T-cell (primary cell): ENCODE results near the gene PLEKHH2. TPM values are rescaled to one million over a fixed set of nuclear protein-coding genes. Genes with fewer than 3 reads are reported as not detected.
"Not testable (repeated sequence)": the region's sequence is repeated elsewhere in the genome, so short reads cannot be mapped to it uniquely, and the experiment has no call there.

ENCODE experiments used
- ATAC-seq, 4 experiments: fragments of 200-7000 bp in 3 of 4; fragments of 150-1000 bp in 1 of 4; cut with Tn5 transposase; replicated peaks in 1 of 4; 1 replicate in 3 of 4; 2 replicates in 1 of 4; pipeline ENCODE4 v1.10.0; 2021; ENCODE audit warnings: moderate library complexity in 3 of 4, mild to moderate bottlenecking in 2 of 4, moderate number of reproducible peaks in 1 of 4
- CTCF ChIA-PET, 2 donors: fragments of 300-600 bp; sonication (Branson Sonifier 250); formaldehyde crosslinking; loops; one replicate each; lab custom pipeline; 2022; ENCODE audit warnings: antibody characterized with exemption in 2 of 2; lab: Charles Lee
- POLR2A ChIA-PET, 2 donors: fragments of 300-600 bp; sonication (Branson Sonifier 250); formaldehyde crosslinking; loops; one replicate each; lab custom pipeline; 2022; ENCODE audit warnings: antibody characterized with exemption in 2 of 2; lab: Charles Lee
- DNase-seq, 35 experiments: peaks; one replicate each; pipeline versions ENCODE4 v3.0.0 to v3.0.0-alpha.2; 2013 to 2023
- H3K27ac ChIP-seq: one replicate; pipeline ENCODE4 v1.5.1; 2013; ENCODE audit warnings: low read length
- H3K27me3 ChIP-seq, 2 experiments: replicated peaks in 1 of 2; 1 replicate in 1 of 2; 2 replicates in 1 of 2; pipeline versions ENCODE4 v1.6.1 to v1.7.0; 2013; ENCODE audit warnings: low read length in 1 of 2, mixed read lengths in 1 of 2; ENCODE audit not compliant: control insufficient read depth in 2 of 2, insufficient read depth in 2 of 2; ENCODE audit errors: extremely low read depth in 1 of 2
- H3K36me3 ChIP-seq, 2 donors: 1 replicate in 1 of 2; 2 replicates in 1 of 2; pipeline versions ENCODE4 v1.6.1 to v1.7.0; 2013; ENCODE audit warnings: low read length in 1 of 2; ENCODE audit not compliant: control insufficient read depth in 2 of 2, insufficient read depth in 1 of 2; ENCODE audit errors: extremely low read depth in 1 of 2
- H3K4me1 ChIP-seq, 2 experiments: 1 replicate in 1 of 2; 2 replicates in 1 of 2; pipeline versions ENCODE4 v1.6.1 to v1.7.0; 2013; ENCODE audit warnings: low read length in 2 of 2, mixed read lengths in 1 of 2; ENCODE audit not compliant: insufficient read depth in 2 of 2, control insufficient read depth in 1 of 2; ENCODE audit errors: extremely low read depth in 1 of 2
- H3K4me3 ChIP-seq, 2 donors: 1 replicate in 1 of 2; 2 replicates in 1 of 2; pipeline versions ENCODE4 v1.5.1 to v1.7.0; 2013; ENCODE audit warnings: mild to moderate bottlenecking in 2 of 2, low read length in 1 of 2, moderate library complexity in 1 of 2; ENCODE audit not compliant: control insufficient read depth in 1 of 2; ENCODE audit errors: extremely low read depth in 1 of 2
- H3K9me3 ChIP-seq: 2 replicates; pipeline ENCODE4 v1.7.0; 2013
- H3K27ac Mint-ChIP-seq, 2 donors: one replicate each; pipeline ENCODE4 v1.8.0; 2020 to 2021; ENCODE audit warnings: mild to moderate bottlenecking in 2 of 2, mixed read lengths in 2 of 2
- H3K27me3 Mint-ChIP-seq, 2 donors: one replicate each; pipeline ENCODE4 v1.8.0; 2021 to 2022; ENCODE audit warnings: mixed read lengths in 2 of 2
- H3K36me3 Mint-ChIP-seq: one replicate; pipeline ENCODE4 v1.8.0; 2021; ENCODE audit warnings: mixed read lengths
- H3K4me1 Mint-ChIP-seq, 3 donors: one replicate each; pipeline ENCODE4 v1.8.0; 2020 to 2022; ENCODE audit warnings: mixed read lengths in 3 of 3, mild to moderate bottlenecking in 1 of 3
- H3K4me3 Mint-ChIP-seq, 3 donors: one replicate each; pipeline ENCODE4 v1.8.0; 2020 to 2022; ENCODE audit warnings: mild to moderate bottlenecking in 3 of 3, mixed read lengths in 3 of 3, moderate library complexity in 3 of 3
- H3K9me3 Mint-ChIP-seq, 3 donors: one replicate each; pipeline ENCODE4 v1.8.0; 2020 to 2022; ENCODE audit warnings: mixed read lengths in 3 of 3
- WGBS: methylation state at CpG from one replicate; pipeline ENCODE4 v1.1.5; 2013; ENCODE audit warnings: missing lambda C conversion rate; ENCODE audit not compliant: insufficient coverage; 5-methylcytosine and 5-hydroxymethylcytosine counted together
- total RNA-seq, 35 experiments: library from RNA in 6 of 35; stranded (reverse) in 6 of 35; fragments of 120-200 nt in 1 of 35; gene quantifications; one replicate each; pipeline versions ENCODE4 v1.2.1 to v1.2.4 and lab custom pipeline; 2013 to 2026

Gene PLEKHH2
- total RNA-seq, 5 donors from 2014 or later (not counting 1 experiment from before 2014, with no cell fraction given) = 0.96 to 3.1 (median 2.2) TPM

DNA sequence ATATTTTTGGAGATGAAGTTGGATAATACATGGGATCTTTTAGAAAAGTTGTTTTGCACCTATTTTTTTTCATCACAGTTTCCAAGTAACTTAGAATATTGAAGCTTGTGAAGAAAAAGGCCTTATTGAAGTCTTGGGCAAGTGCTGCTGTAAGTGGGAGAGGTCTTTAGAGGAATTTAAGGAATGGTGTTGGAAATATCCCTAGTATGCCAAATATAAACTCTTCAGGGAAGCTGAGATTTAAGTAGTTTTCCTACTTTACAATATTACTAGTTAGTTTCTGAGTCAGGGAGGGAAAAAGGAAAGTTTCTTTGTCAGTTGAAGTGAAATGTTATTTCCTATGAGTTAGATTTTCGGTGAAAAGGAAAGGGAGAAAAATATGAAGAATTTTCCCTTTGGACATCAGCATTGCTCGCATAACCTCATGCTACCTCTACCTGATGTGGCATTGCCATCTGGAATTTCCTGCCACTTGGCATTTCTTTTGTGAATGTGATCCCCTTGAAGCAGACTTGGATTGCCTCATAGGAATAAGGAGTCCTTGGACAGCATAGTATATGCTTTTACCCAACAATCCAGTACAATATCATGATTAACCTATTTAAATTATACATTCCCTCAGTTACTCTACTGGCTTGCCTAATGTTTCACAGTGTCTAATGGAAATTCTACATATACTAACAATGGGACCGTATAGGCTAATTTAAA is 12.1 kb downstream of the PLEKHH2 start:
- Histone ChIP-seq H3K36me3 (no peaks in the 10 kb centered on the region), H3K4me3 (no peak overlapping the region), H3K9me3 (no peaks in the 10 kb centered on the region), H3K4me1 (no peaks in the 10 kb centered on the region), H3K27ac (no peak overlapping the region), H3K27me3 (no peaks in the 10 kb centered on the region)
- no peaks in the 10 kb centered on the region for H3K4me1 Mint-ChIP-seq
- ATAC-seq = no peak
- H3K27ac Mint-ChIP-seq = no peak overlapping the region
- no peaks in the 10 kb centered on the region for H3K9me3 Mint-ChIP-seq
- H3K27me3 Mint-ChIP-seq = peaks cover 6 to 21% of the 10 kb centered on the region in 2 donors
- no CpG with 5 or more reads among the region's 3 CpGs for WGBS
- CTCF ChIA-PET = interaction anchor here in 1 of 2 donors (0.6 kb wide), 1 partner anchor 110 kb away, joined by 3 read pairs; no protein-coding TSS in a partner anchor
- no peak overlapping the region for H3K4me3 Mint-ChIP-seq
- POLR2A ChIA-PET = no interaction called here
- no peak for DNase-seq
- H3K36me3 Mint-ChIP-seq = no peaks in the 10 kb centered on the region

GRCh38 chr2:43653506-43653905 is 16.4 kb downstream of the PLEKHH2 start:
- no peak for DNase-seq
- no peak overlapping the region for H3K27ac ChIP-seq
- H3K4me3 Mint-ChIP-seq = no peak overlapping the region
- H3K27me3 Mint-ChIP-seq = peaks cover 6 to 15% of the 10 kb centered on the region in 2 donors
- H3K36me3 ChIP-seq = no peaks in the 10 kb centered on the region
- H3K4me1 ChIP-seq = no peaks in the 10 kb centered on the region
- ChIA-PET POLR2A (no interaction called here), CTCF (no interaction called here)
- no peak overlapping the region for H3K4me3 ChIP-seq
- peaks cover 0 to 4% of the 10 kb centered on the region in 2 experiments for H3K27me3 ChIP-seq
- no peaks in the 10 kb centered on the region for H3K4me1 Mint-ChIP-seq
- H3K9me3 Mint-ChIP-seq = peaks cover 0 to 2% (median 0%) of the 10 kb centered on the region in 3 donors
- H3K9me3 ChIP-seq = no peaks in the 10 kb centered on the region
- no peaks in the 10 kb centered on the region for H3K36me3 Mint-ChIP-seq
- WGBS = 50% methylated on average over 1 of the region's 2 CpGs
- H3K27ac Mint-ChIP-seq = no peak overlapping the region
- ATAC-seq = no peak

DNA sequence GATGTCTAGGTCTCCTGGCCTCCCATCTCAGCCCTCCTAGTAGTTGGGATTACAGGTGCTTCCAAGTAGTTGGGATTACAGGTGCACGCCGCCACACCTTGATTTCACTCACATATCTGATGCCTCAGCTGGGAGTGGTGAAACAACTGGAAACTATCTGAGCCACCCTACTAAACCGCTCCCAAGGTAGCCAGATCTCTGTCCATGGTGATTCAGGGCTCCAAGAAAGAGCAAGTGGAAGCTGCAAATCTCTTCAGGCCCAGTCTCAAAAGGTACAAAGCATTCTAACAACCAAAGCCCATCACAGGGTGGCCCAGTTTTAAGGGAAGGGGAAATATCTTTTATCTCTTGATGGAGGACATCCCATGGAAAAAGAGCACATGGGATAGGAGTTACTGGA is 20.2 kb downstream of the PLEKHH2 start:
- ChIA-PET POLR2A (no interaction called here), CTCF (no interaction called here)
- no peak overlapping the region for H3K4me3 Mint-ChIP-seq
- no peak overlapping the region for H3K27ac Mint-ChIP-seq
- ATAC-seq = no peak
- WGBS = no CpG with 5 or more reads among the region's 3 CpGs
- H3K36me3 ChIP-seq = no peaks in the 10 kb centered on the region
- H3K27me3 ChIP-seq = peaks cover 0 to 4% of the 10 kb centered on the region in 2 experiments
- no peak overlapping the region for H3K27ac ChIP-seq
- H3K9me3 ChIP-seq = no peaks in the 10 kb centered on the region
- peaks cover 0 to 3% (median 0%) of the 10 kb centered on the region in 3 donors for H3K9me3 Mint-ChIP-seq
- H3K4me1 Mint-ChIP-seq = no peaks in the 10 kb centered on the region
- peaks cover 4% of the 10 kb centered on the region for H3K36me3 Mint-ChIP-seq
- no peak overlapping the region for H3K4me3 ChIP-seq
- DNase-seq = no peak
- H3K4me1 ChIP-seq = no peaks in the 10 kb centered on the region
- peaks cover 6 to 12% of the 10 kb centered on the region in 2 donors for H3K27me3 Mint-ChIP-seq

DNA sequence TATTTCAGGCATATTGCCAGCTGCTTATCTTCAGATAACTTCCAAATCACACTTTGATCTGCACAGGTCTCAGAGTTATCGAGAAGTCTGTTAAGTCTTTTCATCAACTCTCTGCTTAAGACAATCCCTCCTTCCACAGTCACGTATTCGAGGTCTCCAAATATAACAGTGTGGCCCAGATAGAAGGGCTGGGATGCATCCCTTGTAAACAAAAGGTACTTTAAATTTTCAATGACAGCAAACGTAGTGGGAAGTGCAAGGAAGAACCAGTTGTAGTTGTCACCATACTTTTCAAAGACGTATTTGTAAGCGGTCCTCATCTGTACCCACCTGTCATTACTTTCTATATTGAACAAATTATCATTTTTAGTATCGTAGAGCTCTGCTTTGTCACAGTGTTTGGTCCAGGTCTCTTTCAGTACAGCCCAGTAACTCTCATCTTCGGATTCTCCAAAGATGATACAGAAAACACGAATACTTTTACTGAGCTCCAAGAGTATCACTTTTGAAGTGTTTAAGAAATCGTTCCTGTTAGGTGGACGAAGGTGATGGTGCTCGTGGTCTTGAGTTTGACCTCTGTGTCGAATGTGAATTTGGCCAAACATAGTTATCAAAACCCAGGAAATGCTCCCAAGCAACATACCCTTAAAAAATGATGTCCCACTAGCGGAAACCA is 38.7 kb downstream of the PLEKHH2 start:
- H3K4me1 Mint-ChIP-seq = peaks cover 2 to 6% (median 2%) of the 10 kb centered on the region in 3 donors
- ChIA-PET CTCF (no interaction called here), POLR2A (no interaction called here)
- peaks cover 23 to 25% of the 10 kb centered on the region in 2 donors for H3K27me3 Mint-ChIP-seq
- H3K9me3 Mint-ChIP-seq = peaks cover 9 to 14% (median 11%) of the 10 kb centered on the region in 3 donors
- WGBS = 87% methylated on average over 6 of the region's 14 CpGs
- H3K36me3 ChIP-seq = no peaks in the 10 kb centered on the region
- DNase-seq (no peak), ATAC-seq (no peak)
- peak overlapping the region; percentile 22 to 69 (median 68) for H3K4me3 Mint-ChIP-seq
- peaks cover 0 to 4% of the 10 kb centered on the region in 2 experiments for H3K4me1 ChIP-seq
- H3K9me3 ChIP-seq = no peaks in the 10 kb centered on the region
- H3K36me3 Mint-ChIP-seq = peaks cover 5% of the 10 kb centered on the region
- no peak overlapping the region for H3K27ac ChIP-seq
- H3K27me3 ChIP-seq = peaks cover 0 to 5% of the 10 kb centered on the region in 2 experiments
- peak overlapping the region in 1 of 2 donors; percentile 32 for H3K4me3 ChIP-seq
- H3K27ac Mint-ChIP-seq = no peak overlapping the region

DNA sequence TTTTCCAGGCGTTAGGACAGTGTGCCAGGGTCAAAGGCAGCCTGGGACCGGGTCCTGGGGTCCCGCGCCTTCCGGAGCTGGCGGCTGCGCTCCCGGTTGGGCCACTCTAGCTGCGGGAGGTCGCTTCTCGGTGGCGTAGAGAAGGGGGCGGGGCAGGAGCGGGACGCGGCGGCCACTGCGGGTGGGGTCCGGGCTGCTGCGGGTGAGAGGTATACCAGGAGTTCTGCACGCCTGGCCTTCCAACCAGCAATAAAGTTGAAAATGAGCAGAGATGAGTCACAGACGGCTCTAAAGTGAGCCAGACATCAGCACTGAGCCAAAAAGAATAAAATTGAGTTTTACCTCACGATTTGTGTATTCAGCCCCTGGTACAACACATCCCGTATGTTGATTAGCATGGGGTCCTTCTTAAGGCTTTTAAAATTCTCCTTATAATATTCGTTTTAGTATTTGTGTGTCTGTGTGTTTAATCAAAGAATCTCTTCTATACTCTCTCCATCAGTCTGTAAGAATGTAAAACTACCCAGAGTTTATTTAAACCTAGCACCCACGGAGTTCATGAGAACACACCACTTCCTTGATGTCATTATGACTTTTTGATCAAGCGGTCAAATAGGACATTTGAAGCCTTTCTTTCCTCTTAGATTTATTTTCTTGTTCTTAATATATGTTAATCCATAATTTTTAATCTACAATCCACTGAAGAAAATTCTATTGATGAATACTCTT is 39.4 kb downstream of the PLEKHH2 start, which contains the start of gene C1GALT1C1L:
C1GALT1C1L (minus strand) TSS at position 108 of the 729 bp plus-strand sequence; CDS start at position 1, 107 bp downstream.
- Mint-ChIP-seq H3K27me3 (peaks cover 25 to 26% of the 10 kb centered on the region in 2 donors), H3K36me3 (peaks cover 5% of the 10 kb centered on the region), H3K27ac (no peak within 1 kb of the TSS), H3K4me1 (peaks cover 2 to 6% (median 2%) of the 10 kb centered on the region in 3 donors), H3K9me3 (peaks cover 9 to 13% (median 11%) of the 10 kb centered on the region in 3 donors), H3K4me3 (peak within 1 kb of the TSS; percentile 32 to 69 (median 68))
- no peaks in the 10 kb centered on the region for H3K36me3 ChIP-seq
- H3K4me3 ChIP-seq = peak within 1 kb of the TSS in 1 of 2 donors; percentile 32
- H3K27me3 ChIP-seq = peaks cover 0 to 5% of the 10 kb centered on the region in 2 experiments
- ATAC-seq (peak; percentile 49 to 73 (median 57)), DNase-seq (peak in 15 of 35 experiments; percentile 1 to 16 (median 3))
- H3K4me1 ChIP-seq = peaks cover 0 to 4% of the 10 kb centered on the region in 2 experiments
- H3K27ac ChIP-seq = no peak within 1 kb of the TSS
- H3K9me3 ChIP-seq = no peaks in the 10 kb centered on the region
- ChIA-PET POLR2A (no interaction called here), CTCF (no interaction called here)
- 9% methylated on average over 20 of the region's 27 CpGs for WGBS

- H3K36me3 ChIP-seq, H3K4me1 Mint-ChIP-seq: not testable (repeated sequence)
Observed at GRCh38 chr2:43677783-43678182, 40.7 kb downstream of the PLEKHH2 start.

More at GRCh38 chr2:43677783-43678182, 40.7 kb downstream of the PLEKHH2 start:
- H3K27me3 ChIP-seq, H3K36me3 Mint-ChIP-seq, H3K9me3 Mint-ChIP-seq, H3K27ac ChIP-seq, CTCF ChIA-PET, H3K27ac Mint-ChIP-seq, H3K9me3 ChIP-seq, ATAC-seq, H3K4me3 ChIP-seq, H3K4me1 ChIP-seq, DNase-seq, POLR2A ChIA-PET, H3K4me3 Mint-ChIP-seq: not testable (repeated sequence)
- H3K27me3 Mint-ChIP-seq = peaks cover 16 to 19% of the 10 kb centered on the region in 2 donors
- WGBS = 96% methylated on average over 8 of the region's 32 CpGs
